Effector CD8-positive, alpha-beta T cell (primary cell): ENCODE measurements around the gene MIA2.

Experiments used
- DNase-seq: peaks from one replicate; lab custom pipeline; 2025; lab: John Stamatoyannopoulos, UW

Gene MIA2

DNA sequence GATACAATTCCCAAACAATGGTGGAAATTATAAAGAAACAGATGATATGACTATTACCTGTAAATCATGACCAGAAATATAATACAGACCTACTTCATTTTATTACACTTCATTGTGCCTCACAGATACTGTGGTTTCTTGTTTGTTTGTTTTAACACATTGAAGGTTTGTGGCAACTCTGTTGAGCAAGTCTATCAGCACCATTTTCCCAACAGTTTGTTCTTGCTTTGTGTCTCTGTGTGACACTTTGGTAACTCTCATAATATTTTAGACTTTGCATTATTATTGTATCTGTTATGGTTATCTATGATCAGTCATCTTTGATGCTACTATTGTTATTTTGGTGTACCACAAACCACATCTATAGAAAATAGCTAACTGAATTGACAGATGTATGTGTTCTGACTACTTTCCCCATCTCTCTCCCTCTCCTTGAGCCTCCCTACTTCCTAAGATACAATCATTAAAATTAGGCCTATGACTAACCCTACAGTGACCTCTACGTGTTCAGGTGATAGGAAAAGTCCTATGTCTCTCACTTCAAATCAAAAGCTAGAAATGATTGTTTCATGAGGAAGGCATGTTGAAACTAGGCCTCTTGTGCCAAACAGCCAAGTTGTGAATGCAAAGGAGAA is 149.4 kb downstream of the MIA2 start:
- DNase-seq = no peak

DNA sequence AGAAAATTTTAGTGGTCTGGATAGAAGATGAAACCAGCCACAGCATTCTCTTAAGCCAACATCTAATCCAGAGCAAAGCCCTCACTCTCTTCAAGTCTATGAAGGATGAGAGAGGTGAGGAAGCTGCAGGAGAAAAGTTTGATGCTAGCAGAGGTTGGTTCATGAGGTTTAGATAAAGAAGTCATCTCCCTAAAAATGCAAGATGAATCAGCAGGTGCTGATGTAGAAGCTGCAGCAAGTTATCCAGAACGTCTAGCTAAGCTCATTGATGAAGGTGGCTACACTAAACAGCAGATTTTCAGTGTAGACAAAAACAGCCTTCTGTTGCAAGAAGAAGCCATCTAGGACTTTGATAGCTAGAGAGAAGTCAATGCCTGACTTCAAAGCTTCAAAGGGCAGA is 150.0 kb downstream of the MIA2 start:
- DNase-seq = no peak

DNA sequence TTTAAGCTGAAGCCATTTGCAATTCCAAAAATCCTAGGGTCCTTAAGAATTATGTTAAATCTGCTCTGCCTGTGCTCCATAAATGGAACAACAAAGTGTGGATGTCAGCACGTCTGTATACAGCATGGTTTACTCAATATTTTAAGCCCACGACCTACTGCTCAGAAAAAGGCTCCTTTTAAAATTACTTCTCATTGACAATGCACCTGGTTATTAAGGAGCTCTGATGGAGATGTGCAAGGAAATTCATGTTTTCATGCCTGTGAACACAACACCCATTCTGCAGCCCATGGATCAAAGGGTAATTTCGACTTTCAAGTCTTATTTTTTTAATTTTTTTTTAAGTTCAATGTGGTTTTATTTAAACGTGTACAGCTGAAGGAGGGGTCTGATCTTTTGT is 150.5 kb downstream of the MIA2 start:
- no peak for DNase-seq

DNA sequence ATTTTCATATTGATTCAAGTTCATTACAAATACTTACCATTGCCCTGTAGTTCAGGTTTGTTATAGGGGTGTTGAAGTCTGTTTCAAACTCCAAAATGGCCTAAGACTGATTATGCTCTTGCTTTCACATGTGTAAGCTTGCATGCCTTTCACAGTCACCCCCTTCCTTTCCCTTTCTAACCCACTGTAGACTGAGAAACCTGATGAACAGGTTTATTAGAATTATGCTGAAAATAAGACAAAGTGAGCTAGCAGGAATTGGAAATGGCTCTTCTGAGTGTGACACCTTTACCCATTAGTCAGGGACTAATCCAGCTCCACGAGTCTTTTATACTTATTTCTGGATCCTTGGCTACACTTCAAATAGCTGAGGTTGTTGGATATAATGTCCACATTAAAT is 159.6 kb downstream of the MIA2 start:
- no peak for DNase-seq

DNA sequence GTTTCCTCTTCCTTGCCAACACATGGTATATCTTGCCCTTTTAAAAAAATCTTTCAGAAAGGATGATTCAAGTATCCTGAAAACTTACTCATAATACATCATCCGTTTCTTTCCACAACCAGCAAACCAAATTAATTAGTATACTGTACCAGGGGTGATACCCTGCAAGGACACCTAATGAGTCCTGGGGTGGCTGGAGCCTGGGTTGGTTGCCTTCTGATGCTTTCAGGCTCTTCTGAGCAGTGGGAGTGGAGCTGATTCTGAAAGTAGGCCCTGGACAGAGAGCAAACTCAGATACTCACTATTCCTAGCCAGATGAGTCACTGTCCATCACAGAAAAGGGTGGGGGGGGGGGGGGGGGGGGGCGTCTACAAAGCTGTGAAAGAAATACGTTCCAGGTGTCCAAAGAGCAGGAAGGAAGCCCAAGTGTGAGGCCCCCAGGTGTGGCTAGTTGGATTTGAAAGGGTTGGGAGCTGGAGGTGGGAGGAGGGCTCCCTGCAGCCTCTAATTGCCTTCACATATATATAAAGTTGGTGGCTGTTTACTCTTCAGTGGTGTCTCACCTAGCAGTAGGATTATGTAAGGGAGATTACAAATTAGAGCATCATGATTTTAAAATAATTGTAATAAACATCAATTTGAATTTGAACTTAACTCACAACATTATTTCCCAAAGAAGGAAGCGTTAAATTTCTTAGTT is 162.0 kb downstream of the MIA2 start:
- DNase-seq = no peak

DNA sequence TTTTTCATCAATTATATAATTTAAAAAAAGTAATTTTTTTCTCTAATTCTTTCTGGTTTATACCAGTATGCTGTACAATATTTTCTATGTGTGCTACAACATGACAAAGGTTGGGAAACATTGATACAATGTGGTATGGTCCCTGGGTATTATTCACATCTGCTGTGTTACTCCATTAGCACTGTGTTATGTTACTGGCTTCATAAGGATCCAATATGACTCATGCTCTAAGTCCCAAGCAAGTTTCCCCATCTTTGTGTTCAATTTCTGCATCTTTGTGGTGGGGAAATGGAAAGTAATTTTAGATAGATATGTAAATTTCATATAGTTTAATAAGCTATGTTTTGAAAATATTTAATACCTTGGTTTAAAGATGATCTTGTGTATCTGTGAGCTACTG is 162.7 kb downstream of the MIA2 start:
- DNase-seq = no peak

- no peak for DNase-seq
Observed at GRCh38 chr14:39398382-39398781, 164.7 kb downstream of the MIA2 start.

DNA sequence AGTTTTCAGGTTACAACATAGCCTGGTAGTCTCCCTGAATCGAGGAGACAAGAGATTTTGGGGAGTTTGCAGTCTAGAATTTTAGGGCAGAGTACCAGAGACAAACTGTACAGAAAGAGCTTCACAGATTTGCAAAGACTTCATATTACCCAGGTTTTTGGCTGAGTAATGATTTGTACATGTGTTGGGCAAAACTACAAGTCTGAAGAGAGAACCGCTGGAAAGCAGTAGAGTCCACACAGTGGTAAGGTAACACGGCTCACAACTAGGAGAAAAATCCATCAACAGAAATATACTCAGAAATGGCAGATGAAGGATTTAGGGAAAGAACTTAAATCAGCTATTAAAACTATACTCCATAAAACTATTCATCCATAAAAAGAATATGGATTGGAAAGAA is 172.8 kb downstream of the MIA2 start:
- DNase-seq = no peak

DNA sequence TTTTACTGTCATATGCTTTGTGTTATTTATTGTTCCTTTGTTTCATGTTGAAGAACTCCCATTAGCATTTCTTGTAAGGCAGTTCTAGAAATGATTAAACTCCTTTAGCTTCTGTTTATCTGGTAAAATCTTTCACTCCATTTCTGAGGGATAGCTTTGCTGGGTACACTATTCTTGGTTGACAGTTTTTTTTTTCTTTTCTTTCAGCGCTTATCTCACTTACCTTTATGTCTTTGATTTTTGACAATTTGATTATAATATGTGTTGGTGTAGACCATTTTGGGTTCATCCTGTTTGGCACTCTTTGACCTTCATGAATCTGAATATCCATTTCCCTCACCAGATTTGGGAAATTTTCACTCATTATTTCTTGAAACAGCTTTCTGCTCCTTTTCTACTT is 182.4 kb downstream of the MIA2 start:
- no peak for DNase-seq

GRCh38 chr14:39417014-39417413 is 183.3 kb downstream of the MIA2 start:
- no peak for DNase-seq

DNA sequence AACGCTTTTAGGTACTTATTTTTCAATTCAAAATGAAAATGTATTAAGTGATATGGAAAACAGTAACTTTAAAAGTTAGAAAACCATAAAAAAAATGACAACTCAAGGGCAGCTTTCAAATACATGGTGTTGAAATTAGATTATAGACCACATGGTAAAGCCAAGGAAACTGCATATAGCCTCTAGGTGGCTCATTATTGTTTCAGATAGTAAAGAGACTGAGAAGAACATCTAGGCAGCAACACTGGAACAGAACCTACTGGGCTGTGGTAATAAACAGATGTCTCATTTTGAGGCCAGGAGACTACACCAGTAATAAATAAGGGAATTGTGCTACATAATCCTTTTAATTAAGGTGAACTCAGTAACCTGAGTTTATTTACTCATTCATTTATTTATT is 185.6 kb downstream of the MIA2 start:
- no peak for DNase-seq

- no peak for DNase-seq
Observed at GRCh38 chr14:39422243-39422642, 188.5 kb downstream of the MIA2 start.

GRCh38 chr14:39423793-39424192 is 190.1 kb downstream of the MIA2 start:
- no peak for DNase-seq

- no peak for DNase-seq
Observed at GRCh38 chr14:39425947-39426346, 192.2 kb downstream of the MIA2 start.

DNA sequence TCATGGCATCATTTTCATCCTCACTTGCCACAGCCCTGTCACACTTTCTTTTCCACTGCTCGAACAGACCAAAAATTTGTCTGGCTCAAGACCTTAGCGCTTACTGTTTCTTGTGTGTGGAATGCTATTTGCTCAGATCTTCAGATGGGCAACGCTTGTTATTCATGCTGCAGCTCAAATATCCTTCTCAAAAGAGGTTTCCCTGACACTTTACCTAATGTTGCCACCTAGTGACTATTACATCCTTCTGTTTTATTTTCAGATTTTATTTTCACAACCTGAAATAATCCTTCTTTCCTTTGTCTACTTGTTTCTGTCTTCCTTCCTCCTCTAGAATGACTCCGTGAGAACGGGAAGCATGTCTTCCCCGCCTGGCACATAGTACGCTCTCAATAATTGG is 192.9 kb downstream of the MIA2 start:
- no peak for DNase-seq

GRCh38 chr14:39428118-39428517 is 194.4 kb downstream of the MIA2 start:
- DNase-seq = no peak

DNA sequence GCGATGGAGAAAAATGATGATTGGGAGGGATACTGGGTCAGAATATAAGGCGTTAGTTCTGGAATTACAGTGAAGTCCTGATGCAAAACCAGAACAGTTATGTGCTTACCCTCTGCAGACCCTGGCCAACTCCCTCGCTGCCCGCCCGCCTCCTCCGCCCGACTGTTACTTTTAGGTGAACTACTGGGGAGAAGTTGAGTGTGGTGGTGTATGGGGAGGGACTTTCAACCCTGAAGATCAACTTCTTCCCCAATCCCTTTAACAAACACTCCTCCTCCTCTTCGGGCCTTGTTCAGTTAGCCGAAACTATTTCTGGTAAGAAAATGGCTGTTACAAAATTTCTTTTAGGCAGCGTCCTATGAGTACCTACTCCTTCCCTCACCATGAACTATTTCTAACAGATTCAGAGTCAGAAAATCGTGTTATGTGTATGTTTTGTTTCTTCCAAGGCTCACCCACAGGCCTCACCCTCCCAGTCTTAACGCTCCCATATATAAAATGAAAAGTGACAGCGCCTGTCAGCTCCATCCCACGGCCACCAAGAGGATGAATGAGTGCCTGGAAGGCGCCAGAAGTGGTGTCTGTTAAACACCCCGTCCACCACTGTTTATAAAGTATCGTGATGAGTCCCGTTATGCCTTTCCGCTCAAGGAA is 197.2 kb downstream of the MIA2 start:
- DNase-seq = no peak

GRCh38 chr14:39431416-39432178 is 197.9 kb downstream of the MIA2 start:
- DNase-seq = peak; percentile 28

- peak; percentile 89 for DNase-seq
Observed at GRCh38 chr14:39432179-39432618, 198.5 kb downstream of the MIA2 start, which contains the start of gene FBXO33. TSS of gene FBXO33 (minus strand) at chr14:39432433. CDS start at chr14:39432162, 271 bp downstream.

DNA sequence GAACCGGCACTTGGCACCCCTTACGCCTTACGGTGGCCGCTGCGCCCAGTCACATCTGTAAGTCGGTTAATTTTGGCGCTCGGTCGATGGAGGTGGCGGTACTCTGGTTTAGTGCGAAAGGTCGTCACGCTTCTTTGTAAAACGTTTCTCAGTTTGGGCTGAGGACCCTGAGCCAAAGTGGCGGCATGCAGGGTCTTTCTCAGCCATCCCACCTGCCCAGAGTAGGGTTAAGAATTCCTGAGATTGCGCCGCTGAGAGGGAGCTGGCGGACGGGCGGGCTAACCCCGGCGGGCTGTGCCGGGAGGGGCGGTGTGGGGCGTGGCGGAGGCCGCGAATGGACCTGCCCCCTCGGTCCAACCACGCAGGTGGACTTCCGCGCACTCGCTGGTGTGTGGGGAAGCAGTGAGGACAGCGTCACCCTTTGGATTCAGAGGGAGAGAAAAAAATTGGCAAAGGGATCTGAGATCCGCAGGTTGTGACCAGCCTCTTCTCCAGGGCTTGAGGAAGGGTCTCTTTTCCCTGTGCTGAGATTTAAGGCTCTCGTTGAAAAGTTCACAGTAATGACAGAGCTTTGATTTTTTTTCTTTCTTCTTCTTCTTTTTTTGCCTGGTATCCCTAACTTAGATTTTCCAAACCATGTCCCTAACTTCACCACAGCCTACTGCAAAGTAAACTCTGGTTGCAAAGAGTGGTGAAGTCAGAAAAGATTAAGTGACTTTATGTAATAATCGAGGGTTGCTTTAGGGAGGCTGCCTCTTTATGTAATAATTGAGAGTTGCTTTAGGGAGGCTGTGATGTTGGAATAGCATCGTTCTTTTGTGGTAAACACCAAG is 199.1 kb downstream of the MIA2 start:
- DNase-seq = peak; percentile 70

- DNase-seq = no peak
Observed at GRCh38 chr14:39433452-39433813, 199.7 kb downstream of the MIA2 start.

GRCh38 chr14:39434401-39434800 is 200.7 kb downstream of the MIA2 start:
- DNase-seq = no peak
